T-helper 17 cell (primary cell): ENCODE results near the gene LEAP2. TPM values are rescaled to one million over a fixed set of nuclear protein-coding genes. Genes with fewer than 3 reads are reported as not detected.

Experiments
- ATAC-seq: fragments of 150-1000 bp; cut with Tn5 transposase; 2 replicates; pipeline ENCODE4 v1.10.0; 2021; ENCODE audit warnings: mild to moderate bottlenecking, moderate library complexity
- DNase-seq, 3 donors: peaks; one replicate each; pipeline versions ENCODE4 v3.0.0 to v3.0.0-alpha.2; 2020 to 2021
- H3K9me3 ChIP-seq: one replicate; pipeline ENCODE4 v1.7.0; 2013; ENCODE audit warnings: low read length, mild to moderate bottlenecking; ENCODE audit not compliant: control insufficient read depth, poor library complexity, severe bottlenecking
- H3K27ac Mint-ChIP-seq: one replicate; pipeline ENCODE4 v1.8.0; 2022; ENCODE audit warnings: mild to moderate bottlenecking, moderate library complexity, mixed read lengths
- H3K27me3 Mint-ChIP-seq: one replicate; pipeline ENCODE4 v1.8.0; 2022; ENCODE audit warnings: mixed read lengths
- H3K36me3 Mint-ChIP-seq: one replicate; pipeline ENCODE4 v1.8.0; 2022; ENCODE audit warnings: low read depth, mixed read lengths
- H3K4me1 Mint-ChIP-seq: one replicate; pipeline ENCODE4 v1.8.0; 2022; ENCODE audit warnings: mild to moderate bottlenecking, mixed read lengths
- H3K4me3 Mint-ChIP-seq: one replicate; pipeline ENCODE4 v1.8.0; 2022; ENCODE audit warnings: mild to moderate bottlenecking, moderate library complexity, mixed read lengths
- total RNA-seq, 4 donors: library from RNA in 2 of 4; stranded (reverse) in 2 of 4; gene quantifications; one replicate each; pipeline ENCODE4 v1.2.3 and lab custom pipeline; 2022 to 2026

Gene LEAP2
- total RNA-seq, 2 donors from 2014 or later, result 0.47 to 1.0 TPM

- no peaks in the 10 kb centered on the region for H3K9me3 ChIP-seq
- Mint-ChIP-seq H3K4me1 (peaks cover 5% of the 10 kb centered on the region), H3K27me3 (no peaks in the 10 kb centered on the region), H3K4me3 (no peak overlapping the region), H3K36me3 (peaks cover 4% of the 10 kb centered on the region), H3K27ac (no peak overlapping the region)
- ATAC-seq (no peak), DNase-seq (no peak)
These were observed 28.3 kb downstream of the LEAP2 start for GRCh38 chr5:132901730-132902129.

- no peak overlapping the region for H3K27ac Mint-ChIP-seq
- no peaks in the 10 kb centered on the region for H3K9me3 ChIP-seq
- H3K4me1 Mint-ChIP-seq, result peaks cover 15% of the 10 kb centered on the region
- H3K36me3 Mint-ChIP-seq, result peaks cover 2% of the 10 kb centered on the region
- H3K4me3 Mint-ChIP-seq, result peak overlapping the region; percentile 15
- DNase-seq (no peak), ATAC-seq (no peak)
- no peaks in the 10 kb centered on the region for H3K27me3 Mint-ChIP-seq
These were observed 32.5 kb downstream of the LEAP2 start for GRCh38 chr5:132905938-132906337.

DNA sequence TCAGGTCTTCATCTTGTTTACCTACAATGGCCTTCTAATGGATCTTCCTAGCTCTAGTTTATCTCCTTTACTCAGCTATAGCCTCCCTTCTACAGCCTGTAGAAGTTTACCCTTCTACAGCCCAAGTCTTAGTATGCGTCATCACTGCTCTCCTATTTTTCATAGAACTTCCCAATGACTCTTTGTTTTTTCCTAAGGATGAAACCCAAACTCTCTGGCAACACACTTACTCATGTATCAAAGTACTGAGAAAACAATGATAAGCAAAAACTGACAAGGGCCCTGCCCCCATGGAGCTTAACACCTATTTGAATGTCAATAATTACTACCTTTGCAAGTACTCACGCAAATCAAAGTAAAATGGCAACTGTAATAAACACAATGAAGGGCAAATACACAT is 33.7 kb downstream of the LEAP2 start:
- H3K9me3 ChIP-seq, result no peaks in the 10 kb centered on the region
- no peak overlapping the region for H3K27ac Mint-ChIP-seq
- ATAC-seq (no peak), DNase-seq (no peak)
- no peak overlapping the region for H3K4me3 Mint-ChIP-seq
- peaks cover 20% of the 10 kb centered on the region for H3K4me1 Mint-ChIP-seq
- peaks cover 7% of the 10 kb centered on the region for H3K36me3 Mint-ChIP-seq
- H3K27me3 Mint-ChIP-seq, result no peaks in the 10 kb centered on the region

DNA sequence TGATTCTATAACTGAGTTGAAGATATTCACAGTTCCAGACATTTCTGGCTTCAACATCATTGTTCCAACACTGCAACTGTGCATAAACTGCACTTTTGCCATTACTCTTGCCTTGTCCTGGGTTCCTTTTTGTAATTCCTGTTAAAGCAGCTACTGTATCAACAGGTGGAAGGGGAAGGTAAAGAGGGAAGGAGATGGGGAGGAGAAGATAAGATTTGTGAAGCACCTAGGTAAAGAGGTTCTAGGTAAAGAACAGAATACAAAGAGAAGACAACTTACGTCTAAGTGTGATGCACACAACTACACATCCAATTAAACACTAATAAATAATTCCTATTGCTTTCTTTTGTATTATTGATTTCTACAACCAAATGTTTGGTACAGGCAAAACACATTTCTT is 36.2 kb downstream of the LEAP2 start:
- Mint-ChIP-seq H3K36me3 (peaks cover 8% of the 10 kb centered on the region), H3K27ac (peak overlapping the region; percentile 63), H3K4me1 (peaks cover 21% of the 10 kb centered on the region), H3K27me3 (no peaks in the 10 kb centered on the region), H3K4me3 (no peak overlapping the region)
- DNase-seq (no peak), ATAC-seq (no peak)
- no peaks in the 10 kb centered on the region for H3K9me3 ChIP-seq

- ATAC-seq, result no peak
- peaks cover 8% of the 10 kb centered on the region for H3K36me3 Mint-ChIP-seq
- no peak overlapping the region for H3K4me3 Mint-ChIP-seq
- no peaks in the 10 kb centered on the region for H3K27me3 Mint-ChIP-seq
- no peak overlapping the region for H3K27ac Mint-ChIP-seq
- H3K4me1 Mint-ChIP-seq, result peaks cover 15% of the 10 kb centered on the region
- no peaks in the 10 kb centered on the region for H3K9me3 ChIP-seq
- DNase-seq, result no peak
These were observed 42.2 kb downstream of the LEAP2 start for GRCh38 chr5:132915681-132916080.

DNA sequence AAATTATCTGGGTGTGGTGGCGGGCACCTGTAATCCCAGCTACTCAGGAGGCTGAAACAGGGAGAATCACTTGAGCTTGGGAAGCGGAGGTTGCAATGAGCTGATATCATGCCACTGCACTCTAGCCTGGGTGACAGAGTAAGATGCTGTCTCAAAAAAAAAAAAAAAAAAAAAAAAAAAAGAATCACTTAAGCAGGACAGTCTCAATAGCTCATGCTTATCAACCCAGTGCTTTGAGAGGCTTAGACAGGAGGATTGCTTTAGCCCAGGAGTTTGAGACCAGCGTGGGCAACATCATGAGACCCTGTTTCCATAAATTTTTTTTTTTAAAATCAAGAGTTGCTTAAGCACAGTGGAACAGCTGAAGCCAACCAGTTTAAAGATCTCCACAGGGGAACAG is 42.6 kb downstream of the LEAP2 start:
- DNase-seq (no peak), ATAC-seq (no peak)
- Mint-ChIP-seq H3K27me3 (no peaks in the 10 kb centered on the region), H3K36me3 (peaks cover 8% of the 10 kb centered on the region), H3K4me3 (no peak overlapping the region), H3K4me1 (peaks cover 12% of the 10 kb centered on the region), H3K27ac (peak overlapping the region; percentile 43)
- H3K9me3 ChIP-seq, result no peaks in the 10 kb centered on the region

Other genes with a start within 250 kb of the LEAP2 start
- gene IL13, start 215.5 kb upstream of the LEAP2 start, total RNA-seq, result under 1 TPM in 1 of 2 donors, not detected in 1; 0.20 TPM
- gene IL4, start 199.7 kb upstream of the LEAP2 start, total RNA-seq, result not detected
- gene KIF3A, start 136.1 kb upstream of the LEAP2 start, total RNA-seq, result 10 to 100 TPM; 12.6 to 17.9 TPM
- 10 to 100 TPM in 1 of 2 donors, 1 to 10 TPM in 1; 8.7 to 13.7 TPM for gene CCNI2, start 126.2 kb upstream of the LEAP2 start, total RNA-seq
- gene SEPTIN8, start 96.4 kb upstream of the LEAP2 start, total RNA-seq, result 1 to 10 TPM; 8.0 to 8.8 TPM
- gene SOWAHA, start 60.4 kb upstream of the LEAP2 start, total RNA-seq, result not detected
- under 1 TPM in 1 of 2 donors, not detected in 1; 0.20 TPM for gene SHROOM1, start 43.0 kb upstream of the LEAP2 start, total RNA-seq
- under 1 TPM; 0.70 to 0.94 TPM for gene GDF9, start 7.2 kb upstream of the LEAP2 start, total RNA-seq
- 100 to 1,000 TPM; 107 to 112 TPM for gene UQCRQ, start 7.0 kb upstream of the LEAP2 start, total RNA-seq
- 10 to 100 TPM; 69.2 to 74.6 TPM for gene AFF4, start 90.0 kb downstream of the LEAP2 start, total RNA-seq
- 10 to 100 TPM; 12.9 to 18.1 TPM for gene ZCCHC10, start 152.9 kb downstream of the LEAP2 start, total RNA-seq
- gene HSPA4, start 178.3 kb downstream of the LEAP2 start, total RNA-seq, result 10 to 100 TPM; 49.3 to 50.1 TPM